ENCODE data around the gene INAFM1.
"Not testable (repeated sequence)": the region's sequence is repeated elsewhere in the genome, so short reads cannot be mapped to it uniquely, and the experiment has no call there.

Gene INAFM1

DNA sequence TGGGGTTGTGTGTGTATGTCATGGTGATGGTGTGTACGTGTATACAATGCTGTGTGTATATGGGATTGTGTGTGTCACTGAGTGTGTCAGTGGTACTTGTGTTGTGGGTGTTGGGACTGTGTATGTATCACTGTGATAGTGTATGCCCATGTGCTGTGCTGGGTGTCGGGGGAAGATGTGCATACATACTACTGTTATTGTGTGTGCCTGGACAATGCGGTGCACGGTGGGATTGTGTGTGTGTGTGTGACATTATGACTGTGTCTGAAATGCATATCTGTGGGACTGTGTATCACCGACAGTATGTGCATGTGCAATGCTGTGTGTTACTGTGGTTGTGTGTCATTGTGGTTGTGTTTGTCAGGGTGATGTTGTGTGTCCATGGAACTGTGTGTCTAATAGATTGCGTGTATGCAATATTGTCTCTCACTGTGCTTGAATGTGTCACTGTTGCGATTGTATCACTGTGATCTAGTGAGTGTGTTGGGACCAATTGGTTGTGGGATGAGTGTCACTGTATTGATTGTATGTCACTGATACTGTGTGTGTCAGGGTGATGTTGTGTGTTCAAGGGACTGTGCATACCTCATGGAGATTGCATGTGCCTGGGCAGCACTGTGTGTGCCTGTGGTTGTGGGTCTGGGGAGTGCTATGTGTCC lies 32.6 kb upstream of the INAFM1 start:
- DNase-seq: no peak

GRCh38 chr19:47243364-47243775 lies 31.3 kb upstream of the INAFM1 start:
- DNase-seq: no peak

DNA sequence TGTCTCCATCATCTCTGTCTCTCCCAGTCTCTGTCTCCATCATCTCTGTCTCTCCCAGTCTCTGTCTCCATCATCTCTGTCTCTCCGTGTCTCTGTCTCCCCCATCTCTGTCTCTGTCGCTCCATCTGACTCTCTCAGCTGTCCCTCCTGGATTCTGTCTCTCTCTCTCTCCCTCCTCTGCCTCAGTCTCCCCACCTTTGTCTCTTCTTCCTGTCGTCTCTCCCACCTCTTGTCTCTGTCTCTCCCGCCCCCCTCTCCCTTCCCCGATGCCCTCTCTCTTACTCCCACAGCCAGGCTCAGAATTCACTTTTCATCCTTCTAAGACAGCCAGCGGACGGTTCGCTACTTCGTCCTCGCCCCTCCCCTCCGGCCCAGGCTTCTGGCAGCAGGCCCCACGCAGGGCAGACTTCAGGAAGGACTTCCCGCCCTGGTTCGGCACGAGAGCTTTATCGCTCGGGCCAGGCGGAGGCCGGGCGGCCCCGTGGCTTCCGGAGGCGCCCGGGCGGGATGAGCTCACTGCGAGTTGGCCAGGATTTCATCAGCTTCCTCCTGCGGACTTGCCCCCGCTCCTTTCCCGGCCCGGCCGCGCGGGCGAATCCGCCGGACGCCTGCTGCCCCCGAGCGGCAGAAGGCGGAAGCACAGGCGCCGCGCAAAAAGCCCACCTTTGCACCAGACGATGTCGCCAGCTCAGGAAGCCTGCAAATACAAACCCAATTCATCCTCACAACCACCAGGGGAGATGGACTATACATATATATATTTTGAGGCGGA lies 30.7 kb upstream of the INAFM1 start:
- DNase-seq: peak; percentile 86

DNA sequence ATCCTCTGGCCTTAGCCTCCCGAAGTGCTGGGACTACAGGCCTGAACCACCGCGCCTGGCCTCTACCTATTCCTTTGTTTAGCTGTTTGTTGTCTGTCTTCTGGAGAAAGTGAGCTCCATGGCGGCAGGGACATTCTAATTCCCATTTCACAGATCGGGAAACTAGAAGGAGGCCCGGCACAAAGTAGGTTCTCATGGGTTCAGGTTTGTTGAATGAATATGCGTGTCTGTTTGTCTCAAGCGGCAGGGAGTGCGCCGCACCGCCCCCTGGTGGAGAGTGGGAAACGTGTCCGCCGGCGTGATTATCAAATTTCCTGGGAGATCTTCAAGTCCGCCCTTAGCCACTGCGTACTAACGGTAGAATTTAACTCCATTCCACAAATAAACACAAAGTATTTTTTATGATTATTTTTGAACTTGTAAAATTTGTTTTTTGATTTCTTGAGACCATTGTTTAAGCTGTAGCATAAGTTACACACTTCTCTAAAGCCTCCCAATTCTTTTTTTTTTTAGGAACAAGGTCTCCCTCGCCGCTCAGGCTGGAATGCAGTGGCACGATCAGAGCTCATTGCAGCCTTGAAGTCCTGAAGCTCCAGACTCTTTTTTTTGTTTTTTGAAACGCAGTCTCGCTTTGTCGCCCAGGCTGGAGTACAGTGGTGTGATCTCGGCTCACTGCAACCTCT lies 27.2 kb upstream of the INAFM1 start:
- peak; percentile 69 for DNase-seq

DNA sequence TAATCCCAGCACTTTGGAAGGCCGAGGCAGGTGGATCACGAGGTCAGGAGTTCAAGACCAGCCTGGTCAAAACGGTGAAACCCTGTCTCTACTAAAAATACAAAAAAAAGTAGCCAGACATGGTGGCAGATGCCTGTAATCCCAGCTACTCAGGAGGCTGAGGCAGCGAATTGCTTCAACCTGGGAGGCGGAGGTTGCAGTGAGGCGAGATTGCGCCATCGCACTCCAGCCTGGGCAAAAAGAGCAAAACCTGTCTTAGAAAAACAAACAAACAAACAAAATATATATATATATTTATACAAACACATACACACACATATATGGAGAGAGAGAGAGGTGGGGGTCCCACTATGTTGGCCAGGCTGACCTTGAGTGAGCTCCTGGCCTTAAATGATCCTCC lies 21.7 kb upstream of the INAFM1 start:
- DNase-seq: not testable (repeated sequence)

- no peak for DNase-seq
These were observed 21.2 kb upstream of the INAFM1 start for GRCh38 chr19:47253467-47253881.

DNA sequence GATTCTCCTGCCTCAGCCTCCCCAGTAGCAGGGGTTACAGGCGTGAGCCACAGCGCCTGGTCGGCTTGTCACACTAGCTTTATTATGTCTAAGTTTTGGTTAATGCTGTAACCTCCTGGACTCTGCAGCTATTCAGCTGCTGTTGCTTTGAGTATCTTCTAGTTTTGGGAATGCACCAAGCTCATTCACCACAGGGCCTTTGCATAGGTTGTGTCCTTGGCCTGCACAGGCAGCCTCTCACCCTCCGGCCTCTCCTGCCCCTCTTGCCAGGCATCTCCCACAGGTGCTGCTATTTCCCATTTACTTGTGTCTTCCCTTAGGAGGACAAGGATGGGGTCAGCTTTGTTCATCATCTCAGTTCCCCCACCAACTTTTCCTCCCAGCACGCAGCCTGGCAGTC lies 20.7 kb upstream of the INAFM1 start:
- DNase-seq: no peak

- no peak for DNase-seq
These were observed 18.6 kb upstream of the INAFM1 start, which contains the start of gene CCDC9 for GRCh38 chr19:47255879-47256692. TSS of gene CCDC9 (plus strand) at chr19:47256525. CDS start at chr19:47258401, 1,876 bp downstream.

- DNase-seq: peak; percentile 99
These were observed 17.8 kb upstream of the INAFM1 start for GRCh38 chr19:47256693-47257410.

GRCh38 chr19:47257411-47258169 lies 17.1 kb upstream of the INAFM1 start:
- no peak for DNase-seq

GRCh38 chr19:47258434-47258833 lies 16.3 kb upstream of the INAFM1 start:
- no peak for DNase-seq

GRCh38 chr19:47258895-47259555 lies 15.7 kb upstream of the INAFM1 start:
- DNase-seq: no peak

GRCh38 chr19:47260476-47260875 lies 14.2 kb upstream of the INAFM1 start:
- no peak for DNase-seq

DNA sequence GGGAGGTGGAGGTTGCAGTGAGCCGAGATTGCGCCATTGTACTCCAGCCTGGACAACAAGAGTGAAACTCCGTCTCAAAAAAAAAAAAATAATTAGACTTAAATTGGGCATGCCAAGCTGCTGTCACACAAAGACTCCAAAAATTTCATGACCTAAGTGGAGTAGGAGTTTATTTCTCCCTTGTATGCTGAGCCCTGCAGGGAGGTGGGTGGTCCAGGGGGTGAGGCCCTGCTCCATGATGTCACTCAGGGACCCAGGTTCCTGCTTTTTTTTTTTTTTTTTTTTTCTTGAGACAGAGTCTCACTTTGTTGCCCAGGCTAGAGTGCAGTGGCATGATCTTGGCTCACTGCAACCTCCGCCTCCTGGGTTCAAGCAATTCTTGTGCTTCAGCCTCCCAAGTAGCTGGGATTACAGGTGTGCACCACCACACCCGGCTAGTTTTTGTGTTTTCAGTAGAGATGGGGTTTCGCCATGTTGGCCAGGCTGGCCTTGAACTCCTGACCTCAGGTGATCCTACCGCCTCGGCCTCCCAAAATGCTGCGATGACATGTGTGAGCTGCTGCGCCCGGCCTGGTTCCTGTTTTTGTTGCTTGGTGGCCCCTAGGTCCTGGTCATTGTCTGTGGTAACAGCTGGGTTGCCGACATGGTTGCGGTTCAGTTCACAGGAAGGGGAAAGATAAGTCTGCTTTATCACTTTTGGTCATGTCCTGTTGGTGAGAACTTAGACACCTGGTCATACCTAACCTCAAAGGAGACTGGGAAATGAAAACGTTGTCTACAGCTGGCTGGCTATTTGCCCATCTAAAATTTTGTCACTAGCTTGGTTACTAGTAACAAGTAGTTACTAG lies 12.5 kb upstream of the INAFM1 start:
- DNase-seq: not testable (repeated sequence)

DNA sequence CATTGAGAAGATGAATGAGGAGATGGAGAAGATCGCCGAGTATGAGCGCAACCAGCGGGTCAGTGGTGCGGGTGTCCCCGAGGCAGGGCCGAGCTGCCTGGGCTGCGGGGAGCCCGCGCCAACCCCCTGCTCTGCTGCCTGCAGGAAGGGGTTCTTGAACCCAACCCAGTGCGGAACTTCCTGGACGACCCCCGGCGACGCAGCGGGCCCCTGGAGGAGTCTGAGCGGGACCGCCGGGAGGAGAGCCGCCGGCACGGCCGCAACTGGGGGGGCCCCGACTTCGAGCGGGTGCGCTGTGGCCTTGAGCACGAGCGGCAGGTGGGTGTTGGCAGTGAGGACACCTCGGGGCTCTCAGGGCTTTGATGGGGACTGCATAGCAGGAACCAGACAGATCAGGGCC lies 10.1 kb upstream of the INAFM1 start:
- DNase-seq: no peak

GRCh38 chr19:47266401-47266941 lies 8.2 kb upstream of the INAFM1 start:
- no peak for DNase-seq

- no peak for DNase-seq
These were observed 7.3 kb upstream of the INAFM1 start for GRCh38 chr19:47267350-47267759.

GRCh38 chr19:47268028-47268427 lies 6.7 kb upstream of the INAFM1 start:
- no peak for DNase-seq

DNA sequence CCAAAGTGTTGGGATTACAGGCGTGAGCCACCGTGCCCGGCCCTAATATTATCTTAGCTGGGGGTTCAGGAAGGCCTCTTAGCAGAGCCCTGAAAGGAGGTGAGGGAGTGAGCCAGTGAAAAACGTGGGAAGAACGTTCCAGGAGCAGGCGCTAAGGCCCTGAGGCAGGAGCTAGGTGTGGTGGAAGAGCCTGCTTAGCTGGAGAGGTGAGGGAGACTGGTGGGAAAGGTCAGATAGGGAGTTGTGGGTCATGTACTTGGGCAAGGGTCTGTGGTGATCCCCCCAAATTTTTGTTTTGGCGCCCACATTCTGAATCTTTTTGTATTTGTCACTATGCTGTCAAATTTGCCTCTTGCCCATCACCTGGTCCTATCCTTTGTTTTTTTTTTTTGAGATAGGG lies 5.1 kb upstream of the INAFM1 start:
- DNase-seq: no peak

GRCh38 chr19:47270408-47270807 lies 4.3 kb upstream of the INAFM1 start:
- no peak for DNase-seq
